A549 (cell line): ENCODE results near the gene NR3C2. TPM values are rescaled to one million over a fixed set of nuclear protein-coding genes. Genes with fewer than 3 reads are reported as not detected.

Experiments
- ATAC-seq, 2 experiments: fragments of 200-7000 bp in 1 of 2; fragments of >200 bp in 1 of 2; cut with Nextera tagmentation in 1 of 2; cut with Tn5 transposase in 1 of 2; 3 replicates each; pipeline versions ENCODE4 v1.8.0 to v1.9.1; 2018 to 2020; ENCODE audit warnings: mild to moderate bottlenecking in 1 of 2, moderate library complexity in 1 of 2
- CTCF ChIA-PET: fragments of 300-600 bp; sonication (Branson Sonifier 250); formaldehyde crosslinking; extraction: SDS; loops from one replicate; lab custom pipeline; 2021; ENCODE audit warnings: antibody characterized with exemption, inconsistent platforms; lab: Yijun Ruan, JAX
- POLR2A ChIA-PET: fragments of 350-600 bp; formaldehyde crosslinking; extraction: SDS; loops from one replicate; lab custom pipeline; 2021; ENCODE audit warnings: antibody characterized with exemption, inconsistent platforms; lab: Yijun Ruan, JAX
- DNase-seq, 2 experiments: peaks; one replicate each; pipeline versions ENCODE4 v3.0.0 to v3.0.0-alpha.2; 2011 to 2016; ENCODE audit warnings: low read depth in 1 of 2, low spot score in 1 of 2
- FAIRE-seq: peaks from 2 replicates; lab custom pipeline; 2011; peaks lifted over from hg19 to GRCh38; lab: Jason Lieb, UNC
- H3K27ac ChIP-seq, 2 experiments: fragments of >200 bp; sonication (Bioruptor Twin); formaldehyde crosslinking; 3 replicates each; pipeline ENCODE4 v1.5.1; 2016 to 2017
- H3K4me1 ChIP-seq: fragments of >200 bp; sonication (Bioruptor Twin); formaldehyde crosslinking; 3 replicates; pipeline ENCODE4 v1.6.1; 2016
- H3K4me2 ChIP-seq: fragments of >200 bp; sonication (Bioruptor Twin); formaldehyde crosslinking; 3 replicates; pipeline ENCODE4 v1.6.1; 2016
- H3K4me3 ChIP-seq: fragments of >200 bp; sonication (Bioruptor Twin); formaldehyde crosslinking; 3 replicates; pipeline ENCODE4 v1.5.1; 2016
- H3K9me3 ChIP-seq: fragments of >200 bp; sonication (Bioruptor Twin); formaldehyde crosslinking; 3 replicates; pipeline ENCODE4 v1.6.1; 2016
- BHLHE40 ChIP-seq: IDR thresholded peaks from 2 replicates; pipeline ENCODE4 v1.6.1; 2012; ENCODE audit warnings: low read depth, low read length, inconsistent platforms
- CEBPB ChIP-seq, 2 experiments: fragments of >200 bp in 1 of 2; sonication (Bioruptor Twin) in 1 of 2; formaldehyde crosslinking in 1 of 2; IDR thresholded peaks; 2 replicates each; pipeline ENCODE4 v1.6.1; 2012 to 2016
- CHD2 ChIP-seq: fragments of 150-350 bp; IDR thresholded peaks from 2 replicates; pipeline ENCODE4 v1.6.1; 2014; ENCODE audit warnings: low read length; ENCODE audit not compliant: partially characterized antibody
- CHD4 ChIP-seq: fragments of 200-600 bp; sonication (generic); IDR thresholded peaks from 2 replicates; pipeline ENCODE4 v1.6.1; 2016; ENCODE audit warnings: antibody characterized with exemption, mild to moderate bottlenecking, borderline replicate concordance
- EHMT2 ChIP-seq: fragments of 200-600 bp; sonication (generic); IDR thresholded peaks from 2 replicates; pipeline ENCODE4 v1.6.1; 2016; ENCODE audit warnings: antibody characterized with exemption, low read depth, mild to moderate bottlenecking, moderate library complexity
- EP300 ChIP-seq, 2 experiments: fragments of >200 bp; sonication (Bioruptor Twin); formaldehyde crosslinking; IDR thresholded peaks; 2 replicates in 1 of 2; 3 replicates in 1 of 2; pipeline ENCODE4 v1.6.1; 2016 to 2017
- ESRRA ChIP-seq: fragments of 150-350 bp; IDR thresholded peaks from 2 replicates; pipeline ENCODE4 v1.6.1; 2014; ENCODE audit warnings: mild to moderate bottlenecking, low read length, borderline replicate concordance
- FOSB ChIP-seq: fragments of 250-450 bp; sonication (Bioruptor Pico); IDR thresholded peaks from 2 replicates; pipeline ENCODE4 v1.5.0; 2020; ENCODE audit warnings: mild to moderate bottlenecking, moderate library complexity
- FOSL2 ChIP-seq, 2 experiments: fragments of 450-650 bp in 1 of 2; fragments of >200 bp in 1 of 2; sonication (Bioruptor Twin) in 1 of 2; formaldehyde crosslinking; IDR thresholded peaks; 2 replicates each; pipeline versions ENCODE4 v1.5.0 to v1.6.1; 2016 to 2020; ENCODE audit warnings: mild to moderate bottlenecking in 1 of 2, moderate library complexity in 1 of 2
- FOXS1 ChIP-seq: fragments of 250-450 bp; sonication (Bioruptor Pico); IDR thresholded peaks from 2 replicates; pipeline ENCODE4 v1.5.0; 2020; ENCODE audit warnings: mild to moderate bottlenecking, moderate library complexity
- GATA3 ChIP-seq: IDR thresholded peaks from 2 replicates; pipeline ENCODE4 v1.6.1; 2012; ENCODE audit warnings: borderline replicate concordance
- HDAC2 ChIP-seq: fragments of 200-600 bp; sonication (generic); IDR thresholded peaks from 2 replicates; pipeline ENCODE4 v1.6.1; 2016
- HES2 ChIP-seq: fragments of >200 bp; sonication (Bioruptor Twin); formaldehyde crosslinking; IDR thresholded peaks from 2 replicates; pipeline ENCODE4 v1.6.1; 2016
- HOXA7 ChIP-seq: fragments of 250-450 bp; sonication (Bioruptor Pico); IDR thresholded peaks from 2 replicates; pipeline ENCODE4 v1.5.0; 2020; ENCODE audit warnings: mild to moderate bottlenecking, moderate library complexity
- HOXB13 ChIP-seq: fragments of 250-450 bp; sonication (Bioruptor Pico); IDR thresholded peaks from 2 replicates; pipeline ENCODE4 v1.5.0; 2020; ENCODE audit warnings: low read depth, mild to moderate bottlenecking, moderate library complexity
- HOXB5 ChIP-seq: fragments of 250-450 bp; sonication (Bioruptor Pico); IDR thresholded peaks from 2 replicates; pipeline ENCODE4 v1.5.0; 2020; ENCODE audit warnings: mild to moderate bottlenecking, moderate library complexity
- JUN ChIP-seq, 2 experiments: fragments of >200 bp; sonication (Bioruptor Twin); formaldehyde crosslinking; IDR thresholded peaks; 2 replicates in 1 of 2; 3 replicates in 1 of 2; pipeline ENCODE4 v1.6.1; 2016 to 2017
- JUNB ChIP-seq: fragments of >200 bp; sonication (Bioruptor Twin); formaldehyde crosslinking; IDR thresholded peaks from 2 replicates; pipeline ENCODE4 v1.6.1; 2016
- KDM1A ChIP-seq: fragments of 200-600 bp; sonication (generic); IDR thresholded peaks from 2 replicates; pipeline ENCODE4 v1.6.1; 2016; ENCODE audit warnings: low read depth, mild to moderate bottlenecking
- KDM5A ChIP-seq: fragments of 200-600 bp; sonication (generic); IDR thresholded peaks from 2 replicates; pipeline ENCODE4 v1.6.1; 2016; ENCODE audit warnings: antibody characterized with exemption, mild to moderate bottlenecking
- MYC ChIP-seq: IDR thresholded peaks from 2 replicates; pipeline ENCODE4 v1.6.1; 2012; ENCODE audit warnings: mild to moderate bottlenecking, inconsistent platforms, low read length, improper control_type of control experiment, borderline replicate concordance
- NFE2L2 ChIP-seq: fragments of 150-350 bp; conservative IDR thresholded peaks from 2 replicates; pipeline ENCODE4 v1.6.1; 2014; ENCODE audit warnings: low read length
- NR3C1 ChIP-seq: fragments of >200 bp; sonication (Bioruptor Twin); formaldehyde crosslinking; IDR thresholded peaks from 3 replicates; pipeline ENCODE4 v1.6.1; 2017
- POLR2AphosphoS2 ChIP-seq: conservative IDR thresholded peaks from 2 replicates; pipeline ENCODE4 v1.6.1; 2012; ENCODE audit warnings: low read length, improper control_type of control experiment, inconsistent platforms
- RARB ChIP-seq: fragments of 250-450 bp; sonication (Bioruptor Pico); IDR thresholded peaks from 2 replicates; pipeline ENCODE4 v1.8.0; 2021; ENCODE audit warnings: mild to moderate bottlenecking, moderate library complexity
- RCOR1 ChIP-seq: fragments of 150-350 bp; IDR thresholded peaks from 2 replicates; pipeline ENCODE4 v1.6.1; 2014; ENCODE audit warnings: antibody characterized with exemption, low read length, low read depth
- RNF2 ChIP-seq: fragments of 200-600 bp; sonication (generic); IDR thresholded peaks from 2 replicates; pipeline ENCODE4 v1.6.1; 2016; ENCODE audit warnings: low read depth, mild to moderate bottlenecking, antibody characterized with exemption, moderate library complexity, borderline replicate concordance
- SREBF2 ChIP-seq: fragments of 450-650 bp; IDR thresholded peaks from 2 replicates; pipeline ENCODE4 v1.6.1; 2014; ENCODE audit warnings: mild to moderate bottlenecking, moderate library complexity
- TP53 ChIP-seq: fragments of 250-450 bp; sonication (Bioruptor Pico); IDR thresholded peaks from 2 replicates; pipeline ENCODE4 v1.5.0; 2021; ENCODE audit warnings: mild to moderate bottlenecking, moderate library complexity
- ZNF302 ChIP-seq: fragments of 250-450 bp; sonication (Bioruptor Pico); IDR thresholded peaks from 2 replicates; pipeline ENCODE4 v1.9.0; 2021; ENCODE audit warnings: inconsistent platforms, mild to moderate bottlenecking, moderate library complexity
- WGBS: methylation state at CpG from one replicate; pipeline ENCODE4 v1.1.6; 2017; ENCODE audit errors: missing lambda C conversion rate; 5-methylcytosine and 5-hydroxymethylcytosine counted together
- polyA plus RNA-seq, 4 experiments: library from polyadenylated mRNA; depleted of rRNA in 3 of 4; stranded (reverse); fragments of >200 nt; fragmentation: RNase III in 1 of 4; extraction: RNeasy Plus Mini Kit Qiagen cat#74134 plus additional on column Dnase treatment in 1 of 4; gene quantifications; 2 replicates in 3 of 4; 3 replicates in 1 of 4; pipeline ENCODE4 v1.2.3, GENCODE V29; 2011 to 2017
- TF ChIP-seq, protein P1 (sequence below): IDR thresholded peaks from 2 replicates; pipeline ENCODE4 v1.6.1; 2012; ENCODE audit warnings: low read depth, borderline replicate concordance
- TF ChIP-seq, protein P2 (sequence below): fragments of 250-450 bp; sonication (Bioruptor Pico); IDR thresholded peaks from 2 replicates; pipeline ENCODE4 v1.5.0; 2020; ENCODE audit warnings: low read depth, mild to moderate bottlenecking, moderate library complexity
- TF ChIP-seq, protein P3 (sequence below): fragments of 150-350 bp; IDR thresholded peaks from 2 replicates; pipeline ENCODE4 v1.6.1; 2014; ENCODE audit warnings: low read depth, mild to moderate bottlenecking, low read length

Gene NR3C2
- polyA plus RNA-seq, 2 of the 4 experiments (the other 2 are of a cell fraction): 0.01 to 0.03 TPM

DNA sequence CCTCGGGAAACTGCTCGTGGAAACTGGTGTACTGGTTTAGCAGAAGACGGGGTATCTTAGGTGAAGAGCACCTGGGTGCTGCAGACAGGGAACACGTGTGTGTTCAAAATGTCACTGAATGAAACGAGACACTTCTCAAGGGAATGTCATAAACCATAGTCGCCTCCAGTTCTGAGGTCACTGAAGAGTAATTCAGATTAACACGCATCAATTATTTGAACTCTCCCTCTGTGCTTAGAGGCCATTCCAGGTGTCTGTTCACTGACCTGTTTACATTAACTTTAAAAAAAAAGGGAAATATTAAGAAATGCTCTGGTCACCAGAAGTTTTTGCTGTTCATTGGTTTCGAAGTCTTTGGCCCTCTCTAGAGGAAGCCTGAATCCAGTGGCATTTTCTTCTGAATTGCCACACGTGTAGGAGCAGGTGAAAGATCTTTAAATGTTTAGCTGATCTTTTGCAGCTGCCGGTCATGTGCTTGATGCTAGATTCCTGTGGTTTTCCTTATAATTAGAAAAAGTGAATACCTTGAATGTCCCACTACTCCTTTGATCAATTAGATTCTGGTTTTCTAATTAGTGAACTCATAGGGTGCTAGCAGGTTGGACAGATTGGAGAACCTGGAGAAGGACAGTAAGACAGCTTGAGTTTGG is 379.8 kb downstream of the NR3C2 start:
- TF ChIP-seq RCOR1 (no peak), MYC (no peak), RNF2 (no peak), EHMT2 (no peak), ESRRA (no peak), KDM5A (no peak), HOXB13 (CRISPR knock-in tag) (no peak), CHD4 (no peak), TP53 (CRISPR knock-in tag) (no peak), HOXB5 (no peak), CHD2 (no peak), HDAC2 (no peak), NFE2L2 (no peak), EP300 (IDR thresholded peaks at IDR 0.05) (no peak), ZNF302 (CRISPR knock-in tag) (no peak), BHLHE40 (no peak), KDM1A (no peak), NR3C1 (no peak)
- TF ChIP-seq, protein P1, sequence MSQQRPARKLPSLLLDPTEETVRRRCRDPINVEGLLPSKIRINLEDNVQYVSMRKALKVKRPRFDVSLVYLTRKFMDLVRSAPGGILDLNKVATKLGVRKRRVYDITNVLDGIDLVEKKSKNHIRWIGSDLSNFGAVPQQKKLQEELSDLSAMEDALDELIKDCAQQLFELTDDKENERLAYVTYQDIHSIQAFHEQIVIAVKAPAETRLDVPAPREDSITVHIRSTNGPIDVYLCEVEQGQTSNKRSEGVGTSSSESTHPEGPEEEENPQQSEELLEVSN: no peak
- TF ChIP-seq, protein P2, sequence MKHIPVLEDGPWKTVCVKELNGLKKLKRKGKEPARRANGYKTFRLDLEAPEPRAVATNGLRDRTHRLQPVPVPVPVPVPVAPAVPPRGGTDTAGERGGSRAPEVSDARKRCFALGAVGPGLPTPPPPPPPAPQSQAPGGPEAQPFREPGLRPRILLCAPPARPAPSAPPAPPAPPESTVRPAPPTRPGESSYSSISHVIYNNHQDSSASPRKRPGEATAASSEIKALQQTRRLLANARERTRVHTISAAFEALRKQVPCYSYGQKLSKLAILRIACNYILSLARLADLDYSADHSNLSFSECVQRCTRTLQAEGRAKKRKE (CRISPR knock-in tag): no peak
- 88% methylated on average over 10 of the region's 10 CpGs for WGBS
- no peak for FAIRE-seq

DNA sequence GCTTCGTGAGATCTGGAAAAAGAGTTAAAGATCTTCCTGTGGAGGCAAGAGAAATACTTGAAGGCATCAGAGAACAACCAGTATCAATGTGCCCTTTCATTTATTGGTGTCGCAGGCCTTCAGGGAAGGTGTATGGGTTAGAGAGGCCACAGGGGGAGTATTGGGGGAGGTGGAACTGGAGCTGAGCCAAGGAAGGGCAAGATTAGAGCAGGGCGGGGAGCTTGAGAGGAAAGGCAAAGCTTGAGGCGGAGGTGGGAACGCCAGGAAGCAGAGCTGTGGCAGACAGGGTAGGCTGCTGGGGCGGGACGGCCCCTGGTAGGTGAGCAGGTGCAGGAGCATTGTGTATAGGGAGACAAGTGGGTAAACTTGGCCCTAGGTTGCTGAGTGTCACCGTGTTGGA is 380.4 kb downstream of the NR3C2 start:
- Histone ChIP-seq H3K4me3 (no peak overlapping the region), H3K27ac (no peak overlapping the region), H3K4me1 (no peaks in the 10 kb centered on the region), H3K4me2 (no peak overlapping the region), H3K9me3 (no peaks in the 10 kb centered on the region)
- TF ChIP-seq FOSL2 (IDR thresholded peaks at IDR 0.05) (no peak), FOSL2 (CRISPR knock-in tag; IDR thresholded peaks at IDR 0.05) (no peak), RNF2 (no peak), HOXB5 (no peak), EHMT2 (no peak), JUN (IDR thresholded peaks at IDR 0.05) (no peak)
- FAIRE-seq (no peak), DNase-seq (no peak), ATAC-seq (no peak)
- ChIA-PET CTCF (no interaction called here), POLR2A (no interaction called here)
- 70% methylated on average over 8 of the region's 8 CpGs for WGBS

More for the DNA sequence above, 379.8 kb downstream of the NR3C2 start:
- H3K4me2 ChIP-seq: no peak overlapping the region
- H3K27ac ChIP-seq: no peak overlapping the region
- DNase-seq (no peak), ATAC-seq (no peak)
- no peak overlapping the region for H3K4me3 ChIP-seq
- H3K4me1 ChIP-seq: no peaks in the 10 kb centered on the region
- POLR2A ChIA-PET: no interaction called here
- H3K9me3 ChIP-seq: no peaks in the 10 kb centered on the region
- CTCF ChIA-PET: no interaction called here

- no peak for DNase-seq
- no peaks in the 10 kb centered on the region for H3K4me1 ChIP-seq
- H3K27ac ChIP-seq: no peak overlapping the region
- CTCF ChIA-PET: no interaction called here
- H3K4me3 ChIP-seq: no peak overlapping the region
- H3K4me2 ChIP-seq: no peak overlapping the region
- FAIRE-seq: no peak
- WGBS: 67% methylated on average over 4 of the region's 4 CpGs
- ATAC-seq: no peak
- POLR2A ChIA-PET: no interaction called here
- no peaks in the 10 kb centered on the region for H3K9me3 ChIP-seq
- TF ChIP-seq HOXA7 (CRISPR knock-in tag): no peak
- no peak for TF ChIP-seq JUNB
- no peak for TF ChIP-seq CEBPB (IDR thresholded peaks at IDR 0.05)
- TF ChIP-seq POLR2AphosphoS2: no peak
- TF ChIP-seq, protein P2 (CRISPR knock-in tag): no peak
- no peak for TF ChIP-seq TP53 (CRISPR knock-in tag)
- no peak for TF ChIP-seq RARB (CRISPR knock-in tag)
- TF ChIP-seq SREBF2: no peak
- TF ChIP-seq ZNF302 (CRISPR knock-in tag): no peak
- TF ChIP-seq, protein P3, sequence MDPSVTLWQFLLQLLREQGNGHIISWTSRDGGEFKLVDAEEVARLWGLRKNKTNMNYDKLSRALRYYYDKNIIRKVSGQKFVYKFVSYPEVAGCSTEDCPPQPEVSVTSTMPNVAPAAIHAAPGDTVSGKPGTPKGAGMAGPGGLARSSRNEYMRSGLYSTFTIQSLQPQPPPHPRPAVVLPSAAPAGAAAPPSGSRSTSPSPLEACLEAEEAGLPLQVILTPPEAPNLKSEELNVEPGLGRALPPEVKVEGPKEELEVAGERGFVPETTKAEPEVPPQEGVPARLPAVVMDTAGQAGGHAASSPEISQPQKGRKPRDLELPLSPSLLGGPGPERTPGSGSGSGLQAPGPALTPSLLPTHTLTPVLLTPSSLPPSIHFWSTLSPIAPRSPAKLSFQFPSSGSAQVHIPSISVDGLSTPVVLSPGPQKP: no peak
- TF ChIP-seq HES2: no peak
- no peak for TF ChIP-seq MYC
- TF ChIP-seq FOSL2 (IDR thresholded peaks at IDR 0.05): no peak
- TF ChIP-seq FOSL2 (CRISPR knock-in tag; IDR thresholded peaks at IDR 0.05): no peak
- no peak for TF ChIP-seq FOSB (CRISPR knock-in tag)
- no peak for TF ChIP-seq BHLHE40
- no peak for TF ChIP-seq EHMT2
- no peak for TF ChIP-seq GATA3
- no peak for TF ChIP-seq FOXS1
These were observed 381.1 kb downstream of the NR3C2 start for GRCh38 chr4:148061141-148061481.
